ENCODE results near the gene ATP8B3. TPM values are rescaled to one million over a fixed set of nuclear protein-coding genes. Genes with fewer than 3 reads are reported as not detected.

The ATP8B3 gene
- total and polyA plus RNA-seq, 9 of the 15 experiments (the other 6 are each of a cell fraction or from before 2014, with no cell fraction given): 1.2 to 12.3 (median 3.8) TPM

DNA sequence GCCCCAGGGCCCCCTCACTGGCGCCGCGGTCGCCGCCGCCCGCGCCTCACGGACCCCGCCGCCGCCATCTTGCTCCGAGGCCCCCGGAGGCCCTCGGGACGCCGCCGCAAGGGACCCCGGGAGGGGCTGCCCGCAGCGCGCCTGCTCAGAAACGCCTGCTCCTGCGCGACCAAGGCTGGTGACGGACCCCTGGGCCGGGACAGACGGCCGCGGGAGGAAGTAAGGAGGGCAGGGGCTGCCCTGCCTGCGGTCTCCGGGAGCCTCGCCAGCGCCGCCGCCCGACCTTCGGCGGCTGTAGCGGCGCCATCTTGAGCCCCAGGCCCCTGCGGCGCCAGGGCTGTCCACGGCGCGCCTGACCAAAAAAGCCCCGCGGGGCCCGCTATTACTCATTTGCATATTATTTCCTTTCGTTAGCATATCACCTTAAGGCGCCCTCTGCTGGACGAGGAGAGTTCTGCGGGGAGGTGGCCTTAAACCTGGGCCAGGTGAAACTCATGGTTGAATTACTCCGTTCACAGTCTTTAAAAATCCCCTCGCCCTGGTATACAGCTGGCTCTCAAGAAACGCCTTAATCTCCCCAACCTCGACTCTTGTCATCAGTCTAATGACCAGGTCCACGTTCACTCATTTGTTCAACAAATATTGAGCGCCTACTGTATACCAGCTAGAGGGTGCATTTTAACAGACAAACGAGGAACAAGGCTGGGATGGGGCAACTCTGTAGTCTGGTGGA lies 36.5 kb upstream of the ATP8B3 start, which contains the start of gene REXO1 (continued):
- TF ChIP-seq, protein P1, sequence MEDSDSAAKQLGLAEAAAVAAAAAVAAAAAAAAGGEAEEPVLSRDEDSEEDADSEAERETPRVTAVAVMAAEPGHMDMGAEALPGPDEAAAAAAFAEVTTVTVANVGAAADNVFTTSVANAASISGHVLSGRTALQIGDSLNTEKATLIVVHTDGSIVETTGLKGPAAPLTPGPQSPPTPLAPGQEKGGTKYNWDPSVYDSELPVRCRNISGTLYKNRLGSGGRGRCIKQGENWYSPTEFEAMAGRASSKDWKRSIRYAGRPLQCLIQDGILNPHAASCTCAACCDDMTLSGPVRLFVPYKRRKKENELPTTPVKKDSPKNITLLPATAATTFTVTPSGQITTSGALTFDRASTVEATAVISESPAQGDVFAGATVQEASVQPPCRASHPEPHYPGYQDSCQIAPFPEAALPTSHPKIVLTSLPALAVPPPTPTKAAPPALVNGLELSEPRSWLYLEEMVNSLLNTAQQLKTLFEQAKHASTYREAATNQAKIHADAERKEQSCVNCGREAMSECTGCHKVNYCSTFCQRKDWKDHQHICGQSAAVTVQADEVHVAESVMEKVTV (CRISPR knock-in tag; IDR thresholded peaks at IDR 0.05): 0 out of 2 replicates have a peak, but pooled peaks have one; percentile 22
- no peak for TF ChIP-seq EP300 (IDR thresholded peaks at IDR 0.05; ENCODE audit: low read length)
- TF ChIP-seq ZSCAN29 (IDR thresholded peaks at IDR 0.05): no peak
- no peak for TF ChIP-seq DMBX1 (CRISPR knock-in tag; IDR thresholded peaks at IDR 0.05; ENCODE audit: borderline replicate concordance)
- TF ChIP-seq ZNF507 (tag; conservative IDR thresholded peaks at IDR 0.05): no peak
- TF ChIP-seq CSDE1 (IDR thresholded peaks at IDR 0.05): no peak
- no peak for TF ChIP-seq ZNF224 (CRISPR knock-in tag; IDR thresholded peaks at IDR 0.05)
- TF ChIP-seq, protein P2, sequence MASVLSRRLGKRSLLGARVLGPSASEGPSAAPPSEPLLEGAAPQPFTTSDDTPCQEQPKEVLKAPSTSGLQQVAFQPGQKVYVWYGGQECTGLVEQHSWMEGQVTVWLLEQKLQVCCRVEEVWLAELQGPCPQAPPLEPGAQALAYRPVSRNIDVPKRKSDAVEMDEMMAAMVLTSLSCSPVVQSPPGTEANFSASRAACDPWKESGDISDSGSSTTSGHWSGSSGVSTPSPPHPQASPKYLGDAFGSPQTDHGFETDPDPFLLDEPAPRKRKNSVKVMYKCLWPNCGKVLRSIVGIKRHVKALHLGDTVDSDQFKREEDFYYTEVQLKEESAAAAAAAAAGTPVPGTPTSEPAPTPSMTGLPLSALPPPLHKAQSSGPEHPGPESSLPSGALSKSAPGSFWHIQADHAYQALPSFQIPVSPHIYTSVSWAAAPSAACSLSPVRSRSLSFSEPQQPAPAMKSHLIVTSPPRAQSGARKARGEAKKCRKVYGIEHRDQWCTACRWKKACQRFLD (CRISPR knock-in tag; IDR thresholded peaks at IDR 0.05): no peak; the same call in 1 of the 2 replicates
- no peak for TF ChIP-seq ZNF445 (CRISPR knock-in tag; IDR thresholded peaks at IDR 0.05; ENCODE audit: low read depth)
- no peak for TF ChIP-seq HMGN3 (IDR thresholded peaks at IDR 0.05; ENCODE audit: borderline replicate concordance, extremely low read depth, insufficient read length, low read depth, low read length)
- TF ChIP-seq EGR1 (conservative IDR thresholded peaks at IDR 0.05): 0 out of 2 replicates have a peak, but pooled peaks have one; percentile 16
- 0 out of 2 replicates have a peak, but pooled peaks have one; percentile 31 for TF ChIP-seq CC2D1A (IDR thresholded peaks at IDR 0.05)
- 0 out of 2 replicates have a peak, but pooled peaks have one; percentile 7 for TF ChIP-seq ZNF134 (CRISPR knock-in tag; conservative IDR thresholded peaks at IDR 0.05)
- TF ChIP-seq ZNF778 (CRISPR knock-in tag; IDR thresholded peaks at IDR 0.05): no peak
- no peak for TF ChIP-seq ZNF77 (CRISPR knock-in tag; IDR thresholded peaks at IDR 0.05)
- TF ChIP-seq ZNF3 (CRISPR knock-in tag; IDR thresholded peaks at IDR 0.05): no peak
- peak; percentile 4; the same call in 1 of the 2 replicates for TF ChIP-seq BHLHE40 (IDR thresholded peaks at IDR 0.05; ENCODE audit: low read length)
- TF ChIP-seq NCOA4 (IDR thresholded peaks at IDR 0.05; ENCODE audit: partially characterized antibody): no peak
